Pancreas (tissue), 10 donors: ENCODE data around the gene SACM1L. TPM values are rescaled to one million over a fixed set of nuclear protein-coding genes. Genes with fewer than 3 reads are reported as not detected.
"Not testable (repeated sequence)": the region's sequence is repeated elsewhere in the genome, so short reads cannot be mapped to it uniquely, and the experiment has no call there.

Source experiments
- ATAC-seq, 4 donors: fragments of 200-7000 bp; cut with Tn5 transposase; one replicate each; pipeline versions ENCODE4 v1.8.0 to v1.9.1; 2020; ENCODE audit warnings: mild to moderate bottlenecking in 4 of 4, moderate library complexity in 4 of 4
- DNase-seq, 6 donors: peaks; one replicate each; pipeline ENCODE4 v3.0.0-alpha.2; 2020
- FAIRE-seq: peaks from 2 replicates; lab custom pipeline; 2012; peaks lifted over from hg19 to GRCh38; lab: Jason Lieb, UNC
- H3K27ac ChIP-seq, 4 donors: fragments of 200-600 bp; sonication (generic); 1 replicate in 3 of 4; 2 replicates in 1 of 4; pipeline versions ENCODE4 v1.5.0 to v1.8.0; 2020
- H3K27me3 ChIP-seq, 4 donors: fragments of 200-600 bp; one replicate each; pipeline ENCODE4 v1.8.0; 2021
- H3K36me3 ChIP-seq, 3 donors: fragments of 200-600 bp; sonication (generic) in 1 of 3; one replicate each; pipeline versions ENCODE4 v1.5.0 to v1.8.0; 2020 to 2021
- H3K4me1 ChIP-seq, 3 donors: fragments of 200-600 bp; one replicate each; pipeline ENCODE4 v1.8.0; 2021
- H3K4me3 ChIP-seq, 4 donors: fragments of 200-600 bp; sonication (generic) in 2 of 4; one replicate each; pipeline versions ENCODE4 v1.5.0 to v1.8.0; 2020 to 2021
- H3K9me3 ChIP-seq, 4 donors: fragments of 200-600 bp; one replicate each; pipeline ENCODE4 v1.8.0; 2021
- WGBS, 2 donors: extraction: QIAGEN DNeasy Blood & Tissue Kit; methylation state at CpG; one replicate each; pipeline ENCODE4 v1.1.7; 2013; 5-methylcytosine and 5-hydroxymethylcytosine counted together
- intact Hi-C, 3 donors: fragments of 100-400 bp; cut with DNase I; formaldehyde crosslinking; loops; one replicate each; pipeline versions ENCODE4 v1.11.1 to v1.14.2; 2022
- polyA plus RNA-seq, 2 donors: library from polyadenylated mRNA; stranded (reverse); fragments of 200-250 nt; gene quantifications; one replicate each; pipeline ENCODE4 v1.2.3, GENCODE V29; 2013
- total RNA-seq, 6 donors: library from RNA; stranded (reverse); fragmentation: NEBNext Ultra II Directional in 4 of 6; extraction: Animal tissue kit (Norgen Biotek cat#: 25700) in 4 of 6; gene quantifications; one replicate each; pipeline versions ENCODE4 v1.2.1 to v1.2.4, GENCODE V29; 2021 to 2023
- TF ChIP-seq, protein P1 (sequence below), 4 donors: fragments of 200-600 bp; sonication (generic) in 3 of 4; IDR thresholded peaks; one replicate each; pipeline versions ENCODE4 v1.5.0 to v1.8.0; 2021; ENCODE audit warnings: antibody characterized with exemption in 4 of 4
- donor health status: healthy with polysubstance abuse.
- donor health status: DM: no; HTN: no; CAD: no; lungs with moderate emphysema.
- donor health status: DM: no; HTN: no; CAD: no.
- donor health status: control.
- donor health status: control.
- donor health status: Bipolar disorder and iron deficiency.
- donor health status: DM: yes; HTN: yes; CAD: no.
- donor health status: DM: no; HTN: no; CAD: no.
- donor health status: DM: no; HTN: no; CAD: no.
- donor health status: DM: yes; HTN: yes; CAD: no.

SACM1L gene
- total and polyA plus RNA-seq, 8 donors, result 15.4 to 29.8 (median 18.7) TPM

DNA sequence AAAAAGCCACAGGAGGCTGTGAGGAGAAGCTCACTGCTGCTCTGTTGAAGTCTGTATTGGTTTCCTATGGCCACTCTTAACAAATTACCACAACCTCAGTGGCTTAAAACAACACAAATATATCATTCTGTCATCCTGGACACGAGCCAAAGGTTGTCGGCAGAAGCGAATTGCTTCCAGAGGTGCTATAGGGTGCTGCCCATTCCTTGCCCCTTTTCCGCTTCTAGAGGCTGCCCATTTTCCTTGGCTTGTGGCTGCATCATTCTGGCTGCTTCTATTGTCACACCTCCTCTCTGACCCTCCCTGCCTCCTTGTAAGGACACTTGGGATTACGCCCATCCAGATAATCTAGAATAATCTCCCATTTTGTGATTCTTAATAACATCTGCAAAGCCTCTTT is 6.4 kb upstream of the SACM1L start:
- ATAC-seq, result no peak
- intact Hi-C loops, result no loop called here

DNA sequence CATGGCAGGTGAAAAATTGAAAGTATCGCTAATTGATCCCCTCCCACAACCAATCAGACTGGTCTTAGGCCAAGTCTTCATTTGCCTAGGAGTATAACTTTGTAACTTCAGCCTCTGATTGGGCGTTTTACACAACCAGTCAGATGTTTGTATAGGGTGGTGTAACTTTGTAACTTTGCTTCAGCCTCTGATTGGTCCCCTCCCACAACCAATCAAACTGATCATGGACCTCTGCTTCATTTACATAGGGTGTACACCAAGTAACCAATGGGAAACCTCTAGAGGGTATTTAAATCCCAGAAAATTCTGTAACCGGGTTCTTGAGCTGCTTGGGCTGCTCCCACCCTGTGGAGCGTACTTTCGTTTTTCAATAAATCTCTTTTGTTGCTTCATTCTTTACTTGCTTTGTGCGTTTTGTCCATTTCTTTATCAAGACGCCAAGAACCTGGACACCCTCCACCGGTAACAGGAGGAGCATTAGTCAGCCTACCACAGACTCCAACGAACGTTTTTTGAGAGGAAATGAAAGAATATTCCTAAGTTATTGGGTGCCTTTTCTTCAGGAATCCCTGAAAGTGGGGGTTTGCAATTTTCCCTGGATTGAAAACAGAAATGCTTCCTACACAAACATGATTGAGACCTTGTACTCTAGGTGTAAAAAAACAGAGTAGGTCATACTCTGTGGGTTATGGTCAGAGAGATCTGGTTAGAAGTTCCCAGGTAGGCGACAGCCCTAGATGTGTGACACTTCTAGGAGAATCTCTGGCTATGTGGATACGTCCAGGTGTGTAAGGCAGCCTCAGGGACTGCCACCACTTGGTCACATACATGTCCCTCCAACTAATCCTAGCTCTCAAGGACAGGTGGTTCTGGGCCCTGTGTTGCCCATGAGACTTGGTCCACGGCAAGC is 5.5 kb upstream of the SACM1L start:
- 74 to 75% methylated on average over 13 of the region's 13 CpGs for WGBS, 2 donors
- peaks cover 0 to 2% (median 0%) of the 10 kb centered on the region in 3 donors for H3K4me1 ChIP-seq
- no peak for DNase-seq
- no peak for ATAC-seq
- TF ChIP-seq, protein P1, sequence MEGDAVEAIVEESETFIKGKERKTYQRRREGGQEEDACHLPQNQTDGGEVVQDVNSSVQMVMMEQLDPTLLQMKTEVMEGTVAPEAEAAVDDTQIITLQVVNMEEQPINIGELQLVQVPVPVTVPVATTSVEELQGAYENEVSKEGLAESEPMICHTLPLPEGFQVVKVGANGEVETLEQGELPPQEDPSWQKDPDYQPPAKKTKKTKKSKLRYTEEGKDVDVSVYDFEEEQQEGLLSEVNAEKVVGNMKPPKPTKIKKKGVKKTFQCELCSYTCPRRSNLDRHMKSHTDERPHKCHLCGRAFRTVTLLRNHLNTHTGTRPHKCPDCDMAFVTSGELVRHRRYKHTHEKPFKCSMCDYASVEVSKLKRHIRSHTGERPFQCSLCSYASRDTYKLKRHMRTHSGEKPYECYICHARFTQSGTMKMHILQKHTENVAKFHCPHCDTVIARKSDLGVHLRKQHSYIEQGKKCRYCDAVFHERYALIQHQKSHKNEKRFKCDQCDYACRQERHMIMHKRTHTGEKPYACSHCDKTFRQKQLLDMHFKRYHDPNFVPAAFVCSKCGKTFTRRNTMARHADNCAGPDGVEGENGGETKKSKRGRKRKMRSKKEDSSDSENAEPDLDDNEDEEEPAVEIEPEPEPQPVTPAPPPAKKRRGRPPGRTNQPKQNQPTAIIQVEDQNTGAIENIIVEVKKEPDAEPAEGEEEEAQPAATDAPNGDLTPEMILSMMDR (IDR thresholded peaks at IDR 0.05), result no peak
- H3K27me3 ChIP-seq, result no peaks in the 10 kb centered on the region
- H3K4me3 ChIP-seq, result no peak overlapping the region
- H3K9me3 ChIP-seq, result no peaks in the 10 kb centered on the region
- no peak for FAIRE-seq
- peaks cover 0 to 4% (median 1%) of the 10 kb centered on the region in 3 donors for H3K36me3 ChIP-seq
- no peak overlapping the region for H3K27ac ChIP-seq
- intact Hi-C loops, result no loop called here

More for the DNA sequence above, 6.4 kb upstream of the SACM1L start:
- Histone ChIP-seq H3K4me1 (peaks cover 0 to under 1% (median 0%) of the 10 kb centered on the region in 3 donors), H3K36me3 (peaks cover 0 to 13% (median 5%) of the 10 kb centered on the region in 3 donors), H3K4me3 (no peak overlapping the region), H3K27ac (no peak overlapping the region), H3K27me3 (no peaks in the 10 kb centered on the region), H3K9me3 (no peaks in the 10 kb centered on the region)
- TF ChIP-seq, protein P1 (IDR thresholded peaks at IDR 0.05), result no peak
- DNase-seq (no peak), FAIRE-seq (no peak)
- 78 to 89% methylated on average over 5 of the region's 5 CpGs for WGBS, 2 donors

DNA sequence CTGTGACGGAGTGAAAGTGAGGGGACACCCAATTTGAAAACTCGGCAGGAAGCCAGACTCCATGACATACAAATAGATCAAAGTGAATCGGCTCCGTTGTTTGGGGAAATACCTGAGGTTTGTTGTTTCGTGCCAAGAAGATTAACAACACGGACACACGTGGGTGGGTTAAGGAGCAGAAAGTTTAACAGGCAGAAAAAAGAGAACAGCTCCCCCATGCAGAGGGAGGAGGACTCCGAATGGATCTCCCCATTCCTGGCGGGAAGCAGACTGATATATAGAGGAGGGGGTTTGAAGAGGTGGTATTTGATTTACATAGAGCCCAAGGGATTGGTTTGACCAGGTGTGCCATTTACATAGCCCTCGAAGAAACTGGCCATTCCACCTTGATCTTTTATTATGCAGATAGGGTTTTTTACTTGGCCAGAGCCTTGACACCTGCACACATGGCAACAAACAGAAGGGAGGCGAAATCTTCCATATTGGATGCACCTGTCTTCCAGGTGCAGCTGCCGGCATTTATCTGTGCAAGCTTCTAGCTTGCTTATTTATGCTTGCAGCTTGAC is 4.8 kb upstream of the SACM1L start:
- intact Hi-C loops, result no loop called here
- no peak overlapping the region for H3K4me3 ChIP-seq
- H3K27ac ChIP-seq, result no peak overlapping the region
- H3K27me3 ChIP-seq, result no peaks in the 10 kb centered on the region
- TF ChIP-seq, protein P1 (IDR thresholded peaks at IDR 0.05), result no peak
- no peak for DNase-seq
- FAIRE-seq, result no peak
- ATAC-seq, result no peak
- no peaks in the 10 kb centered on the region for H3K9me3 ChIP-seq
- H3K36me3 ChIP-seq, result no peaks in the 10 kb centered on the region
- WGBS, 2 donors, result 37 to 38% methylated on average over 12 of the region's 12 CpGs
- H3K4me1 ChIP-seq, result peaks cover 0 to 2% (median 0%) of the 10 kb centered on the region in 3 donors

DNA sequence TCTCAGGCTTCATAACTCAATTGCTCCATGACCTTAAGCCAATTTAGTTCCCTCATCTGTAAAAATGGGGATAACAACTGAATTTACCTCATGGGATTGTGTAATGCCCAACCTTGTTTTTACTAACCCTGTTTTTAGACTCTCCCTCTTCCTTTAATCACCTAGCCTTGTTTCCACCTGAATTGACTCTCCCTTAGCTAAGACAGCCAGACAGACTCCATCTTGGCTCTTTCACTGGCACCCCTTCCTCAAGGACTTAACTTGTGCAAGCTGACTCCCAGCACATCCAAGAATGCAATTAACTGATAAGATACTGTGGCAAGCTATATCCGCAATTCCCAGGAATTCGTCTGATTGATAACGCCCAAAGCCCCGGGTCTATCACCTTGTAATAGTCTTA is 3.5 kb upstream of the SACM1L start:
- H3K4me3 ChIP-seq, H3K9me3 ChIP-seq, H3K27me3 ChIP-seq, H3K4me1 ChIP-seq, FAIRE-seq, H3K27ac ChIP-seq, DNase-seq, intact Hi-C loops, ATAC-seq, H3K36me3 ChIP-seq: not testable (repeated sequence)
- WGBS, 2 donors, result 10 to 16% methylated on average over 4 of the region's 4 CpGs

DNA sequence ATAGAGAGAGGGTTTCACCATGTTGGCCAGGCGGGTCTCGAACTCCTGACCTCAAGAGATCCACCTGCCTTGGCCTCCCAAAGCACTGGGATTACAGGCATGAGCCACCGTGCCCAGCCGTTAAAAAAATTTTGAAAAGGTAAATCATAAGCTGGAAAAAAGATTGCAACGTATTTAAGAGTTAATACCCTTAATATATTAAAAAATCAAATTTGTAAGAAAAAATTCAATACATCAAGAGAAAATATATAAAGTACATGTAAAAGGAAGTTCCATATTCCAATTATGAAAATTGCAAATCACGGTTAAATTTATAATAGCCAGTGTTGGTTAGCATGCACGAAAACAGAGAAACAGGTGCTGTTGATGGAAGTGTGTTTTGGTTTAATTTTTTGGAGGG is 2.3 kb upstream of the SACM1L start:
- Histone ChIP-seq H3K4me3 (no peak overlapping the region), H3K27ac (no peak overlapping the region), H3K9me3 (no peaks in the 10 kb centered on the region), H3K36me3 (no peaks in the 10 kb centered on the region), H3K27me3 (no peaks in the 10 kb centered on the region), H3K4me1 (peaks cover 10 to 18% (median 17%) of the 10 kb centered on the region in 3 donors)
- FAIRE-seq (no peak), DNase-seq (no peak), ATAC-seq (no peak)
- WGBS, 2 donors, result 84 to 88% methylated on average over 7 of the region's 7 CpGs
- intact Hi-C loops, result no loop called here
- TF ChIP-seq, protein P1 (IDR thresholded peaks at IDR 0.05), result no peak
